ENCODE results near the gene RIMS3. TPM values are rescaled to one million over a fixed set of nuclear protein-coding genes. Genes with fewer than 3 reads are reported as not detected.
A peak's percentile ranks its signal among the peaks of the same experiment; 100 is the strongest.

RIMS3 gene
- total RNA-seq, 1 experiment from 2014 or later, result 5.7 TPM

DNA sequence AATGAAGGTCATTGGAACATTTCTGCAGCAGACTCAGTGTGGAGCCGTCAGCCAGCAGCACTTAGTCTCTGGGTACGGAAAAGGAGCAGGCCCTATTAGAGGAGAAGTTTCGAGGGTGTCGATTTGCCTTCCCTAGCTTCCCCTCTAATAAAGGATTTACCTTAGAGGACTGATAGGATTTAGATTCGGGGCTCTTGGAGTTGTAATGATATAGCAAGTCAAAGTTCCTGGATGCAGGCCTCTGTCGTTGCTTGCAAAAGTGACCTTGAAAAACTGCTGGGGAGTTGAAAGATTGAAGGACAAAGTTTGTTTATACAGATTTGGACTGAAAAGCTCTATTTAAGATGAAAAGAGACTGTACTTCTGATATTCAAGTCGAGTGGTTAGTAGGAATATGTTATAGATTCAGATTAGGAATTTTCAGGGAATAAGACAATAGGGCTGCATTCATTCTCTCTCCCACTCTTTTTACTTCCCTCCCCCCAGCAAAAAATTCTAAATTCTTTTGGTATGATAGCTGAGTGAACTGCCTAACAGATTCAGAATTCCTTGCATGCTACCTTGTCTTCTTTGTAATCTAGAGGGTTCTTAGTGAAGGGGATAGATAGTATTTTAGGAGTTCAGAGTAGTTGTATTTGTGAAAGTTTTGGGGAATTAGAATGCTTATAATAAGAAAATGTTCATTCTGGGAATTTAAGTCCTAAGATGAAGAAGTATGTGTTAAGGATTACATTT, 45.3 kb upstream of the RIMS3 start:
- H3K4me3 ChIP-seq (ENCODE audit: low read depth in 2 of 2, low read length in 2 of 2), result peak overlapping the region; percentile 14 to 63
- BruUV-seq (replicated peaks), result no TSS peak
- DNase-seq (ENCODE audit: low read depth, low spot score) (no peak), ATAC-seq (no peak)
- peak overlapping the region; percentile 91 for H3K27ac ChIP-seq (ENCODE audit: low read length)
- POLR2A ChIA-PET, result interaction anchor here (0.6 to 0.8 kb wide), 2 partner anchors 20 to 326 kb away, joined by 3 to 4 read pairs; partner anchors contain the start of gene NFYC
- TF ChIP-seq SIN3A (IDR thresholded peaks at IDR 0.05; ENCODE audit: borderline replicate concordance, insufficient read depth, low read depth, low read length) (no peak), POLR2AphosphoS5 (IDR thresholded peaks at IDR 0.05; ENCODE audit: low read depth, low read length) (no peak), TCF7L2 (IDR thresholded peaks at IDR 0.05; ENCODE audit: low read depth, low read length) (no peak)
- TF ChIP-seq, protein P1, sequence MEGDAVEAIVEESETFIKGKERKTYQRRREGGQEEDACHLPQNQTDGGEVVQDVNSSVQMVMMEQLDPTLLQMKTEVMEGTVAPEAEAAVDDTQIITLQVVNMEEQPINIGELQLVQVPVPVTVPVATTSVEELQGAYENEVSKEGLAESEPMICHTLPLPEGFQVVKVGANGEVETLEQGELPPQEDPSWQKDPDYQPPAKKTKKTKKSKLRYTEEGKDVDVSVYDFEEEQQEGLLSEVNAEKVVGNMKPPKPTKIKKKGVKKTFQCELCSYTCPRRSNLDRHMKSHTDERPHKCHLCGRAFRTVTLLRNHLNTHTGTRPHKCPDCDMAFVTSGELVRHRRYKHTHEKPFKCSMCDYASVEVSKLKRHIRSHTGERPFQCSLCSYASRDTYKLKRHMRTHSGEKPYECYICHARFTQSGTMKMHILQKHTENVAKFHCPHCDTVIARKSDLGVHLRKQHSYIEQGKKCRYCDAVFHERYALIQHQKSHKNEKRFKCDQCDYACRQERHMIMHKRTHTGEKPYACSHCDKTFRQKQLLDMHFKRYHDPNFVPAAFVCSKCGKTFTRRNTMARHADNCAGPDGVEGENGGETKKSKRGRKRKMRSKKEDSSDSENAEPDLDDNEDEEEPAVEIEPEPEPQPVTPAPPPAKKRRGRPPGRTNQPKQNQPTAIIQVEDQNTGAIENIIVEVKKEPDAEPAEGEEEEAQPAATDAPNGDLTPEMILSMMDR (IDR thresholded peaks at IDR 0.05), result no peak
- TF ChIP-seq, protein P2, sequence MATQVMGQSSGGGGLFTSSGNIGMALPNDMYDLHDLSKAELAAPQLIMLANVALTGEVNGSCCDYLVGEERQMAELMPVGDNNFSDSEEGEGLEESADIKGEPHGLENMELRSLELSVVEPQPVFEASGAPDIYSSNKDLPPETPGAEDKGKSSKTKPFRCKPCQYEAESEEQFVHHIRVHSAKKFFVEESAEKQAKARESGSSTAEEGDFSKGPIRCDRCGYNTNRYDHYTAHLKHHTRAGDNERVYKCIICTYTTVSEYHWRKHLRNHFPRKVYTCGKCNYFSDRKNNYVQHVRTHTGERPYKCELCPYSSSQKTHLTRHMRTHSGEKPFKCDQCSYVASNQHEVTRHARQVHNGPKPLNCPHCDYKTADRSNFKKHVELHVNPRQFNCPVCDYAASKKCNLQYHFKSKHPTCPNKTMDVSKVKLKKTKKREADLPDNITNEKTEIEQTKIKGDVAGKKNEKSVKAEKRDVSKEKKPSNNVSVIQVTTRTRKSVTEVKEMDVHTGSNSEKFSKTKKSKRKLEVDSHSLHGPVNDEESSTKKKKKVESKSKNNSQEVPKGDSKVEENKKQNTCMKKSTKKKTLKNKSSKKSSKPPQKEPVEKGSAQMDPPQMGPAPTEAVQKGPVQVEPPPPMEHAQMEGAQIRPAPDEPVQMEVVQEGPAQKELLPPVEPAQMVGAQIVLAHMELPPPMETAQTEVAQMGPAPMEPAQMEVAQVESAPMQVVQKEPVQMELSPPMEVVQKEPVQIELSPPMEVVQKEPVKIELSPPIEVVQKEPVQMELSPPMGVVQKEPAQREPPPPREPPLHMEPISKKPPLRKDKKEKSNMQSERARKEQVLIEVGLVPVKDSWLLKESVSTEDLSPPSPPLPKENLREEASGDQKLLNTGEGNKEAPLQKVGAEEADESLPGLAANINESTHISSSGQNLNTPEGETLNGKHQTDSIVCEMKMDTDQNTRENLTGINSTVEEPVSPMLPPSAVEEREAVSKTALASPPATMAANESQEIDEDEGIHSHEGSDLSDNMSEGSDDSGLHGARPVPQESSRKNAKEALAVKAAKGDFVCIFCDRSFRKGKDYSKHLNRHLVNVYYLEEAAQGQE (IDR thresholded peaks at IDR 0.05; ENCODE audit: insufficient read depth in 1 of 2, low read depth in 2 of 2, low read length in 1 of 2), result no peak
- no peaks in the 10 kb centered on the region for H3K27me3 ChIP-seq (ENCODE audit: control insufficient read depth, insufficient read depth, low read length)
- H3K9me3 ChIP-seq (ENCODE audit: control insufficient read depth, insufficient read depth, low read depth, low read length), result no peaks in the 10 kb centered on the region
- H3K4me1 ChIP-seq (ENCODE audit: control insufficient read depth, insufficient read depth, low read length), result peaks cover 33% of the 10 kb centered on the region
- H3K36me3 ChIP-seq (ENCODE audit: control insufficient read depth, insufficient read depth, low read length), result no peaks in the 10 kb centered on the region; the same call in 1 of the 2 replicates
- CTCF ChIA-PET, result no interaction called here
- intact Hi-C loops (cut with micrococcal nuclease; ENCODE audit: unreplicated experiment), result no loop called here
- in situ Hi-C loops (cut with HindIII; ENCODE audit: low pct_unique_long_range_greater_than_20kb, low sequenced_read_pairs), result no loop called here

DNA sequence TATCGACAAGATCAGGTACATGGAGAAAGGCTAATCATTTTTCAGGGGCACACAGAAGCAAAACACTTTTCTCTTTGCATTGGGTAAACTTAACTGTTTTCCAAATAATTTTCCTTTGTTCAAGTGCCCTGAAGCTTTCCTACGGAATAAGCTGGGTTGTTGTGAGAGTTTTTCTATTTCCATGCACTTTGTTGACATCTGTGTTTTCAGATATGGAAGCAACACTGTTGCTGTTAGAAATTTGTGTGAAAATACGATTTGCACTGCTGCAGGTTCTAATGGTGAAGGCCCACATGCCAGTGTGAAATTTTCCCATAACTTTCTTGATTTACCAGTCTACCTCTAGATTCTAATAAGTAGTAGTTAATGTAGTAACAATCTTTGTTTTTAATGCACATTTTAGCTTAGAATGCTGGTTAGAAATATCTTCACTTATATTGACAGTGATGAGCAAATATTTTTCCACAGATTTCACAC, 44.4 kb upstream of the RIMS3 start:
- TF ChIP-seq, protein P1 (IDR thresholded peaks at IDR 0.05), result no peak
- TF ChIP-seq TCF7L2 (IDR thresholded peaks at IDR 0.05; ENCODE audit: low read depth, low read length) (no peak), SIN3A (IDR thresholded peaks at IDR 0.05; ENCODE audit: borderline replicate concordance, insufficient read depth, low read depth, low read length) (no peak), POLR2AphosphoS5 (IDR thresholded peaks at IDR 0.05; ENCODE audit: low read depth, low read length) (no peak)
- TF ChIP-seq, protein P2 (IDR thresholded peaks at IDR 0.05; ENCODE audit: insufficient read depth in 1 of 2, low read depth in 2 of 2, low read length in 1 of 2), result no peak
- intact Hi-C loops (cut with micrococcal nuclease; ENCODE audit: unreplicated experiment) (no loop called here), in situ Hi-C loops (cut with HindIII; ENCODE audit: low pct_unique_long_range_greater_than_20kb, low sequenced_read_pairs) (no loop called here)
- DNase-seq (ENCODE audit: low read depth, low spot score) (no peak), ATAC-seq (no peak)
- peak overlapping the region; percentile 63 to 74 for H3K4me3 ChIP-seq (ENCODE audit: low read depth in 2 of 2, low read length in 2 of 2)
- POLR2A ChIA-PET, result interaction anchor here (0.8 kb wide), 1 partner anchor 19 kb away, joined by 3 read pairs; the partner anchor contains the start of gene NFYC
- H3K27me3 ChIP-seq (ENCODE audit: control insufficient read depth, insufficient read depth, low read length), result no peaks in the 10 kb centered on the region
- peaks cover 38% of the 10 kb centered on the region for H3K4me1 ChIP-seq (ENCODE audit: control insufficient read depth, insufficient read depth, low read length)
- BruUV-seq (replicated peaks), result no TSS peak
- H3K9me3 ChIP-seq (ENCODE audit: control insufficient read depth, insufficient read depth, low read depth, low read length), result no peaks in the 10 kb centered on the region
- CTCF ChIA-PET, result interaction anchor here (0.8 kb wide), 1 partner anchor 26 kb away, joined by 4 read pairs; no protein-coding TSS in a partner anchor
- peak overlapping the region; percentile 91 for H3K27ac ChIP-seq (ENCODE audit: low read length)
- H3K36me3 ChIP-seq (ENCODE audit: control insufficient read depth, insufficient read depth, low read length), result no peaks in the 10 kb centered on the region; the same call in 1 of the 2 replicates
